ENCODE measurements around the gene PMS1. TPM values are rescaled to one million over a fixed set of nuclear protein-coding genes. Genes with fewer than 3 reads are reported as not detected.

PMS1 gene
- total RNA-seq, 1 donor from 2014 or later = 11.0 TPM

DNA sequence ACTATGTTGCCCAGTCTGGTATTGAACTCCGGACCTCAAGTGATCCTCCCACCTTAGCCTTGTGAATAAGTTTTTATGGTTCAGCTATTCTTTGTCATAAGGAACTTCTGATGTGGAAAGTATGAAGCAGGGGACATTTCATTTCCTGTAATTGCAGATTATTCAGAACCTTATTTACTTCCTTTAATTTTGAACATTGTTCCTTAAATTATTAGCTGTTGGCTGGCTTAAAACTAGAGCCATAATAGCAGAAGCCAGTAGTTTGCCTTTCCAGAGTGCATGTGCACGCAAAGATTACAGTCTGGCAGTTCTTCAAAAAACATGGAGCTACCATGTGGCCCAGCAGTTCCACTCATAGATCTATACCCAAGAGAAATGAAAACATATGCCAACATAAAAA, 53.1 kb downstream of the PMS1 start:
- intact Hi-C loops (cut with micrococcal nuclease) = no loop called here

DNA sequence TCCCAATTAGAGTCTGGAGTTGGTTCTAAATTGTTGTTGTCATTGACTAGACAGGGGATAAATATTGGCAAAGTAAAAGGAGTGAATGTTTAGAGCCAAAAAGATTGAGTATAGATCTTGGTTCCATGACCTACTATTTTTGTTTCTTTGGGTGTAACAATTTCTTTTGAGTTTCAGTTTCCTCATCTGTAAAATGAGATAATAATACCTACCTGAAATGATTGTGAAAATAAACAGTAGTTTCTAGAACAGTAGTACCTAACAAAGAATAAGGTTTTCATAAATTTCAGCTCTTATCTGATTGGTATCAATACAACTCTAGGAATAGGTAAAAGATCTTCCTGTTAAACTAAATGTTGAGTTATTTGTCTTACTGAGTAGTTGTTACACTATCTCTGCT, 56.8 kb downstream of the PMS1 start:
- Histone ChIP-seq H3K36me3 (peaks cover 21% of the 10 kb centered on the region), H3K4me3 (no peak overlapping the region), H3K27me3 (ENCODE audit: low read depth) (no peaks in the 10 kb centered on the region), H3K9me3 (replicated peaks) (no peaks in the 10 kb centered on the region), H3K4me1 (no peaks in the 10 kb centered on the region), H3K27ac (replicated peaks) (no peak overlapping the region)
- TF ChIP-seq, protein P1, sequence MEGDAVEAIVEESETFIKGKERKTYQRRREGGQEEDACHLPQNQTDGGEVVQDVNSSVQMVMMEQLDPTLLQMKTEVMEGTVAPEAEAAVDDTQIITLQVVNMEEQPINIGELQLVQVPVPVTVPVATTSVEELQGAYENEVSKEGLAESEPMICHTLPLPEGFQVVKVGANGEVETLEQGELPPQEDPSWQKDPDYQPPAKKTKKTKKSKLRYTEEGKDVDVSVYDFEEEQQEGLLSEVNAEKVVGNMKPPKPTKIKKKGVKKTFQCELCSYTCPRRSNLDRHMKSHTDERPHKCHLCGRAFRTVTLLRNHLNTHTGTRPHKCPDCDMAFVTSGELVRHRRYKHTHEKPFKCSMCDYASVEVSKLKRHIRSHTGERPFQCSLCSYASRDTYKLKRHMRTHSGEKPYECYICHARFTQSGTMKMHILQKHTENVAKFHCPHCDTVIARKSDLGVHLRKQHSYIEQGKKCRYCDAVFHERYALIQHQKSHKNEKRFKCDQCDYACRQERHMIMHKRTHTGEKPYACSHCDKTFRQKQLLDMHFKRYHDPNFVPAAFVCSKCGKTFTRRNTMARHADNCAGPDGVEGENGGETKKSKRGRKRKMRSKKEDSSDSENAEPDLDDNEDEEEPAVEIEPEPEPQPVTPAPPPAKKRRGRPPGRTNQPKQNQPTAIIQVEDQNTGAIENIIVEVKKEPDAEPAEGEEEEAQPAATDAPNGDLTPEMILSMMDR (IDR thresholded peaks at IDR 0.05; ENCODE audit: borderline replicate concordance) = no peak
- no peak for DNase-seq
- intact Hi-C loops (cut with micrococcal nuclease) = no loop called here

More for the DNA sequence above, 53.1 kb downstream of the PMS1 start:
- TF ChIP-seq, protein P1 (IDR thresholded peaks at IDR 0.05; ENCODE audit: borderline replicate concordance) = no peak
- Histone ChIP-seq H3K27ac (replicated peaks) (no peak overlapping the region), H3K4me1 (no peaks in the 10 kb centered on the region), H3K9me3 (replicated peaks) (no peaks in the 10 kb centered on the region), H3K36me3 (no peaks in the 10 kb centered on the region), H3K27me3 (ENCODE audit: low read depth) (no peaks in the 10 kb centered on the region), H3K4me3 (no peak overlapping the region)
- DNase-seq = no peak

DNA sequence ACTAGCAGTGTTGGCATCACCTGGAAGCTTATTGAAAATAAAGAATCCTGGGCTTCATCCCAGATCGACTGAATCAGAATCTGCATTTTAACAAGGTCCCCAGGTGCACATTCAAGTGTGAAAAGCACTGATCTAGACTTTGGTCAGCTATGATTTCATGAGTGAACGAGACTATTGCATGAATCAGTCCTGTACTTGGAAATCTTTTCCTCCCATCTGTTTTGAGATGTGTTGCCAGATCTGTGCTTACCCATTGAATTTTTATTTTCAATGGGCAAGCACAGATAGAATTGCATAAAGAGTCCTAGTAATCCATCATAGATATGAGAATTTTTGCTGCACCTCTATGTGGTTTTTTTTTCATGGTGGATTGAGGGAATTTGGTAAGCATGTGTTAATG, 64.0 kb downstream of the PMS1 start:
- Histone ChIP-seq H3K27ac (replicated peaks) (no peak overlapping the region), H3K4me3 (no peak overlapping the region), H3K27me3 (ENCODE audit: low read depth) (no peaks in the 10 kb centered on the region), H3K36me3 (peaks cover 41% of the 10 kb centered on the region), H3K4me1 (no peaks in the 10 kb centered on the region), H3K9me3 (replicated peaks) (no peaks in the 10 kb centered on the region)
- TF ChIP-seq, protein P1 (IDR thresholded peaks at IDR 0.05; ENCODE audit: borderline replicate concordance) = no peak
- DNase-seq = no peak
- intact Hi-C loops (cut with micrococcal nuclease) = no loop called here

DNA sequence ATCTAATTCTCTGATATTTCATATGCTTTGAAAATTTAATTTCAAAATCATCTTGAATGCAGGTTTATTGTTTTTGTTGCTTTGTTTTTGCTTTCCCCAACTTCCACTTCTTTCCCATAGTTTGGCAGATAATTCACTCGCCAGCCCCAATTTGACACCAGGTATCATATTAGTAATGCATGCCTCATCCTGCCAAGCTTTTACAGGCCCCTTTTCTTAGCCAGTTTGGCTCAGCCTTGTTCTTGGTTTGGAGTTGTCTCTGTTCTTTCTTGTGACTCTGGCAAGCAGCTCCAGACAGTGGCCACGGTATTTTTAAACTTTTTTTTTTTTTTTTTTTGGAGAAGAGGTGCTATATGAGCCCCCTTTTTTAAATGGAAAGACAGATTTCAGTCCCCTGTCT, 65.3 kb downstream of the PMS1 start:
- H3K4me1 ChIP-seq = no peaks in the 10 kb centered on the region
- no peaks in the 10 kb centered on the region for H3K9me3 ChIP-seq (replicated peaks)
- intact Hi-C loops (cut with micrococcal nuclease) = no loop called here
- no peak overlapping the region for H3K27ac ChIP-seq (replicated peaks)
- TF ChIP-seq, protein P1 (IDR thresholded peaks at IDR 0.05; ENCODE audit: borderline replicate concordance) = no peak
- no peak for DNase-seq
- no peaks in the 10 kb centered on the region for H3K27me3 ChIP-seq (ENCODE audit: low read depth)
- H3K36me3 ChIP-seq = peaks cover 39% of the 10 kb centered on the region
- no peak overlapping the region for H3K4me3 ChIP-seq

DNA sequence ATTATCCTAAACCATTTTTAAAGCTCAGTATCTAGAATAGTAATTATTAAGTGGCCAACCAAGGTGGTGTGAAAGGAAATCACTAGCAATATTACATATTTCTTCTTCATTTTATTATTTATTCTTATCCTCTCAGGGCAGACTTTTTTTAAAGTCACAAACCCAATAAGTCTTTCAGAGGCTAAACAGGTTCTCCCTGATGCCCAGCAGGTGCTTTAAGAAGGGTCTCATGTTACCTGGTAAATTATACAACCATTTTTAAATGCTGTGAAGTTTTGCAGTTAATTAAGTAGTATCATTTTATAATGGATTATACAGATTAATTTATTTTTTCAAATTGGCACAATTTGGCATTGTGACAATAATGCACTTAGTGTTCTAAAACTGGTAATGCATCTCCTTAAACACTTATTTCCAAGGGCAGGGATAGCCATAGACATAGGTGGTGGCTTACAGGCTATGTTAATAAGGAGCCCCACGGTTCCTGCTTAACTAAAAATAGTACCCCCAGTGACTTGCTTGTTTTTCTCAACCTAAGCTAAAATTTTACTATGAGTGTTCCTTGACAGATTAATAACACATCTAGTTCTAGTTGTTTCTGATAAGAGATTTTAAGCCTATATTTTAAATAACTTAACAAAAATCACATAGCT, 67.0 kb downstream of the PMS1 start:
- TF ChIP-seq, protein P1 (IDR thresholded peaks at IDR 0.05; ENCODE audit: borderline replicate concordance) = no peak
- Histone ChIP-seq H3K36me3 (peaks cover 27% of the 10 kb centered on the region), H3K27ac (replicated peaks) (no peak overlapping the region), H3K4me1 (no peaks in the 10 kb centered on the region), H3K4me3 (no peak overlapping the region), H3K27me3 (ENCODE audit: low read depth) (no peaks in the 10 kb centered on the region), H3K9me3 (replicated peaks) (no peaks in the 10 kb centered on the region)
- no peak for DNase-seq
- intact Hi-C loops (cut with micrococcal nuclease) = no loop called here

Measured in left ventricle myocardium inferior (tissue), 1 donor.